ENCODE results near the gene SH2D4B.

The SH2D4B gene

GRCh38 chr10:80598084-80598798 is 60.5 kb downstream of the SH2D4B start:
- DNase-seq: no peak

- no peak for DNase-seq
Measured at GRCh38 chr10:80598951-80599350, 61.2 kb downstream of the SH2D4B start.

GRCh38 chr10:80599424-80599847 is 61.7 kb downstream of the SH2D4B start:
- peak; percentile 6 for DNase-seq

- no peak for DNase-seq
Measured at GRCh38 chr10:80600256-80600655, 62.6 kb downstream of the SH2D4B start.

GRCh38 chr10:80602881-80603280 is 65.2 kb downstream of the SH2D4B start:
- no peak for DNase-seq

GRCh38 chr10:80603516-80603915 is 65.8 kb downstream of the SH2D4B start:
- no peak for DNase-seq

GRCh38 chr10:80608706-80609105 is 71.0 kb downstream of the SH2D4B start:
- DNase-seq: no peak

- no peak for DNase-seq
Measured at GRCh38 chr10:80609331-80609730, 71.6 kb downstream of the SH2D4B start.

GRCh38 chr10:80611481-80612185 is 73.9 kb downstream of the SH2D4B start:
- no peak for DNase-seq

- DNase-seq: no peak
Measured at GRCh38 chr10:80612261-80612660, 74.6 kb downstream of the SH2D4B start.

GRCh38 chr10:80613466-80614170 is 75.9 kb downstream of the SH2D4B start:
- no peak for DNase-seq

- no peak for DNase-seq
Measured at GRCh38 chr10:80614576-80615416, 77.1 kb downstream of the SH2D4B start.

- no peak for DNase-seq
Measured at GRCh38 chr10:80617807-80618206, 80.1 kb downstream of the SH2D4B start.

- no peak for DNase-seq
Measured at GRCh38 chr10:80619036-80619435, 81.3 kb downstream of the SH2D4B start.

GRCh38 chr10:80622153-80622552 is 84.5 kb downstream of the SH2D4B start:
- no peak for DNase-seq

- DNase-seq: no peak
Measured at GRCh38 chr10:80630324-80630723, 92.6 kb downstream of the SH2D4B start.

- no peak for DNase-seq
Measured at GRCh38 chr10:80632742-80633141, 95.0 kb downstream of the SH2D4B start.

- DNase-seq: no peak
Measured at GRCh38 chr10:80633383-80633860, 95.7 kb downstream of the SH2D4B start.

GRCh38 chr10:80633910-80634309 is 96.2 kb downstream of the SH2D4B start:
- no peak for DNase-seq

- no peak for DNase-seq
Measured at GRCh38 chr10:80642661-80643060, 105.0 kb downstream of the SH2D4B start.

GRCh38 chr10:80646366-80646765 is 108.7 kb downstream of the SH2D4B start:
- DNase-seq: no peak

GRCh38 chr10:80647173-80647833 is 109.6 kb downstream of the SH2D4B start:
- DNase-seq: no peak

Measured in stimulated activated CD4-positive, alpha-beta T cell treated with anti-CD3 and anti-CD28 coated beads, Interleukin-4, amount 100 ng/mL, for 24 hours (primary cell).